ENCODE data around the gene M1AP.

M1AP gene

GRCh38 chr2:74606927-74607326 is 41.2 kb downstream of the M1AP start:
- no peak for TF ChIP-seq CTCF (IDR thresholded peaks at IDR 0.05)

- TF ChIP-seq CTCF (IDR thresholded peaks at IDR 0.05): no peak
Observed at GRCh38 chr2:74603282-74604000, 44.7 kb downstream of the M1AP start.

DNA sequence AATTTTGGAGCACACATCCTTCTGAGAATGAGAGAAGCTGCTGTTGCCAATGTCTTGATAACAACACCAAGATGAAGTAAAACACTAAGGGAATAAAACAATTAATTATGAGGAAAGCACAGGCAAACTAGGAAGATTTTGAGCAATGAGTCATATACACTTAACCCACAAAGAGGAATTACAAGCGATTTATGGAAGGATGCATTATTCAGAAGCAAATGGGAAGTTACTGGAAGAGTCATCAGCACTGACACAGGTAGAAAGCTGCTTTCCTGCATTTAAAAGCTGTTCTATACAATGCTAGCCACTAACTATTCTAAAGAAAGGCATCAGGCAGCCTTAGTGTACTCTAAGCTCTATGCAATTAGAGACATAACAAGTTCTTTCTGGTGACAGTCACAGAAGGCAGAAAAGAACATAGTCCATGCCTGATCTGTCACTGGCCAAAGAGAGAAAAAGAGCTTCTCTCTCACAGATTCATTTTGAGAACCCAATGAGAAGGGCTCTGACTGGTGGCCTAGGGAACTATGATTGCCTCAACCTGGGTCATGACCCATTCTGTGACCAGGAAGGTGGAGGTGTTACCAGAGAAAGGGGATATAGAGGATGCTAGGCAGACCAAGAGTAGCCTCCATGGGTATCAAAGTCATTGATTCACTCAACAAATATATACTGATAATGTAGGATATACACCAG is 45.4 kb downstream of the M1AP start:
- no peak for TF ChIP-seq CTCF (IDR thresholded peaks at IDR 0.05)

DNA sequence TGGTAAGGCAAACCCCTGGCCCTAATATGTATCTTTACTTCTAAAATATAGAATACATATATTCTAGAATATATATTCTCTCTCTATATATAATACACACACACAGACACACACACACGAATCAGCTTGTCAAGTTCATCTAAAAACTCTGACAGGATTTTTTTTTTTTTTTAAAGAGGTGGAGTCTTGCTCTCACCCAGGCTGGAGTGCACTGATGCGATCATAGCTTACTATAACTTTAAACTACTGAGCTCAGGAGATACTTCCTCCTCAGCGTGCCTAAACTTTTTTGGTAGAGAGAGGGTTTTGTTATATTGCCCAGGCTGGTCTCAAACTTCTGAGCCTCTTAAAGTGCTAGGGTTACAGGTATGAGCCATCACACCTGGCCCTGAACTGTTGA is 48.5 kb downstream of the M1AP start:
- TF ChIP-seq CTCF (IDR thresholded peaks at IDR 0.05): no peak

DNA sequence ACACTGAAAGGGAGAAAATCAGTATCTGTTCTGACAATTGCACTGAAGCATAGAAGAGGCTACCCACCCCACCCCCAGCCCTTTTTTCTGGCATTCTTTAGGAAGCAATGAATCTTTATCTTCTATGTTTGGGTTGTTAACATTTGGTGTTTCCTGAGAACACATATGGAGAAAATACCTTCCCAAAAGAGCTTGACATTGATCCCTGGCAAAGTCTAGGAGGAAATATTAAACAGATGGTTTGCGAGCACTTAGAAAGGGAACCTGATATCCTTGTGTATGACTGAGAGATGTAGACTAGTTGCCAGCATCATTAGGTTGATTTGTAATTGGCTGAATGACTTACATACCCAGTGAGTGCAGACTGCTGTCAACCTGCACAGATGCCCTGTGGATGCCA is 50.7 kb downstream of the M1AP start:
- TF ChIP-seq CTCF (IDR thresholded peaks at IDR 0.05): no peak

DNA sequence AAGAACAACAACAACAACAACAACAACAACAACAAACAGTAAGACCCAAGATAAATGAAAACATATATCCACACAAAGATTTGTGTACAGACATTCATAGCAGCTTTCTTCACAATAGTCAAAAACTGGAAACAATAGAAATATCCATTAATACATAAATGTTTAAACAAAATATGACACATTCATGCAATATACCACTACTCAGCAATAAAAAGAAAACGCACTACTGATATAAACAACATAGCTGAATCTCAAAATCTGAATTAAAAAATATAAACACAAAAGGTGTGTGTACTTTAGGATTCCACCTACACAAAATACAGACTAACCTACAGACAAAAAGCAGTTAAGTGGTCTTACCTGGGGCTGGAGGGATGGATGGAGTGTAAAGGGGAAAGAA is 51.5 kb downstream of the M1AP start:
- no peak for TF ChIP-seq CTCF (IDR thresholded peaks at IDR 0.05)

DNA sequence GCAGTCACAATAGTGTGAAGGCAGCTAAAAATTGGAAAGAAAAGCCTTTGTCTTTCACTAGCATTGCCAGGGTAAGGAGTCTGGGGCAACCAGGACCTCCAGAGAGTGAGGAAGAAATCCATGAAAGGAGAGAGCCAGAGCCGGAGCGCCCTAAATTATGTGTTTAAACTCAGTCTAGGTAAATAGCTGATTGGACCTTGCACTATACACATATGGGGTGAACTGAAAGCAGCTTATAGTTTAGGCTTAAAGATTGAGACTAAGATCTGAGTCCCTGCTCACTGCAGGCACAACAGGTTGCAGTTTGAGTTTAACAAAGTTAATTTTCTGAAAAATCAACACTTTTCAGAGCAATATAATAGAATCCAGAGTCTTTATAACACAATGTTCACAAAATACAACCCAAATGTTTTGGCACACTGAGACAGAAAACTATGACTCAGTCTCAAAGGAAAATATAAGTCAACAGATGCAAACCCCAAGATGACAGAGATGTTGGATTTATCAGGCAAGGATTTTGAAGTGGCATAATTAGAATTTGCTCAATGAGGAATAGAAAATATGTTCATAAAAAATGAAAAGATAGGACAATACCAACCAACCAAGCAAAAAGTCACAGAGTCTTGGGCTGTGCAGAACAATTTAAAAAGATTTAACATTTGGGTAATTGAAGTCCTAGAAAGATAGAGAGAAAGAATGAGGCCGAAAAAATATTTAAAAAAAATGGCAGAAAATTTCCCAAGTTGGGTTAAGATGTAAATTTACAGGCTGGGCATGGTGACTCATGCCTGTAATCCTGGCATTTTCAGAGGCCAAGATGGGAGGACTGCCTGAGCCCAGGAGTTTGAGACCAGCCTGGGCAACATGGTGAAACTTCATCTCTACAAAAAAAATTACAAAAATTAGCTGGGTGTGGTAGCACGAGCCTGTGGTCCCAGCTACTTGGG is 54.0 kb downstream of the M1AP start:
- no peak for TF ChIP-seq CTCF (IDR thresholded peaks at IDR 0.05)

Measured in LNCAP (cell line).